Stimulated activated CD8-positive, alpha-beta memory T cell treated with anti-CD3 and anti-CD28 coated beads, Interleukin-4, amount 100 ng/mL, for 48 hours (primary cell): ENCODE results near the gene RUNX3.

ENCODE experiments used
- DNase-seq: peaks from one replicate; pipeline ENCODE4 v3.0.0-alpha.2; 2020

The RUNX3 gene

DNA sequence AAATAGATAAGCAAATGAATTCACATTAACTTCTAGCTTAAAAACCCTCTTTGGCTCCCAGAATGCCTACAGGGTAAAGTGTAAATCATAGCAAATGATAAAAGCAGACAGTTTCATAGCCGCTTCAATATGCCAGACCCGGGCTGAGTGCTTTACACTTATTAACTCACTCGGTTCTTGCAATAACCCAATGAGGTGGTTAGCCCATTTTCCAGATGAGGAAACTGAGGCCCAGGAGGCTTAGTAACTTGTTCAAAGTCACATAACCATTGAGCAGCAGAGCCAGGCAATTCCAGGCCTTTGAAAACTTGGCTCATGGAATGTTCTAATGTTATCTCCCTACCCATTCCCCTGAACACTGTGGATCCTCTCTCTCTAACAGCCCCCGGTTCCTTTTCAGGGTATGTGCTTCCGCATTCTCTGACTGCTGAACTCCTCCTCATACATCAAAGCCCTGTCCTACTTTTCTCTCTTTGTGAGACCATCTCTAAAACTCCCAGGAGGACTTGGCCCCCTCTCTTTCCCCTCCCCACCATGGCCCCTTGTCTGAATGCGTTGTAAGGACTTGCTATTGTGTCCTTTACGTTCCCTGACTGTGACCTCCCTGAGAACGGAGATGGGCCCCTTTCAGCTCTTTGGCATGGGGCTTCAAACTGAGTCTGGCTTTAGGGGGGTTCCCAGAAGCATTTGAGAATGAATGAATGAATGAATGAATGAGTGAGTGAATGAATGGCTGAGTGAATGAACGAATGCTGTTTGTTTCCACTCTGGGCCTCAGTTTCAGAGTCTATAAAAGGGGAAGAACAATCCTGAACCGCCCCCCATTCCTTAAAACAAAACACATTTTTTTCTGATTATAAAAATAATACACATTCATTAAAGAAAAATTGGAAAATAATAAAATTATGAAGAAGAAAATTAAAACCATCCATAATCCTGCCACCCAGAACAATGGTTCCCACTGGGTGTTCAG lies 15.6 kb upstream of the RUNX3 start:
- DNase-seq, result no peak

DNA sequence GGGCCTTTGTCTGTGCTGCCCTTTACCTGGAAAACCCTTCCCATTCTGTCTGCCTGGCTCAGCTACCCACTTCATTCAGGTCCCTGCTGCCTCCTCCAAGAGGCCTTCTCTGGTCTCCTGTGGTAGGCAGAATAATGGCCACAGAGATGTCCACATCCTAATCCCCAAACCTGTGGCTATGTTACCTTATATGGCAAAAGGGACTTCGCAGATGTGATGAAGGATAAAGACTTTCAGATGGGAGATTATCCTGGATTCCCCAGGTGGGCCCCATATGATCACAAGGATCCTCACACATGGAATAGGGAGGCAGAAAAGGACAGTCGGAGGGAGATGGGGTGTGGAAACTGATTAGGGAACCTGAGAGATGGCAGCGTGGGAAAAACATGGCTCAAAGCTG lies 14.2 kb upstream of the RUNX3 start:
- DNase-seq, result no peak

DNA sequence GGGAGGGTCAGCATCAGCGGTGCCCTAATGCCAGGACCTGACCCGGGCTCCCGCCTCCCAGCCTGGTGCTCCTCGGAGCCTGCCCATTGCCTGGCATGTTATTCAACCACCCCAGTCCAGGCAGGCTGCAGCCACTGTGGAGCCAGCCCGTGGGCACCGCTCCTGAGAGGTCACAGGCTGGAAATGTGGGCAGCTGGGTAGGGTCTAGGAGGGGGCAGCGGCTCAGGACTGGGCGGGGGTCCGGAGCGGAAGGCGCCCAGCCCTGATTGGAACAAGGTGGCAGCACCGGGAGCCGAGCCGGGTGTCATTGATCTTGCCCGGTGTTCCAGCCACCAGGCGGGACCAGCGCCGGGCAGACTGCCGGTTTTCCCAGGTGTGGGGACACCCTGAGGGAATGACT lies 12.7 kb upstream of the RUNX3 start:
- DNase-seq, result no peak

DNA sequence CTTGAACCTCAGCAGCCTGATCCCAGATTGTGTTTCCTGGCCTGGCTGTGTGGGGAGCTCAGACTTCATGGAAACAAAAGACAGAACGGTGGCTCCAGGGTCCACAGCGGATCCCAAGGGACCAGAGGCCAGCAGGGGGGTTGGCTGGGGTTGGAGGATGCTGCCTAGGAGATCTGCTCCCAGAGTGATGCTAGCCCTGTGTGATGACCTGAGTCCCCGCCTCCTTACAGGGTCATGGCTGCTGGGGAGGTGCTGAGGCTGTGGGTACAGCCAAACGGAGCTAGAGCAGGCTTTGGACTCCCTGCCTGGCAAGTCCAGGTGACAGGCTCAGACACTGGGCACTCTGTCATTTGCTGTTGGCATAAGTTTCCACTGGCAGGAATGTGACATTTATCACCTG lies 11.5 kb upstream of the RUNX3 start:
- DNase-seq, result no peak

DNA sequence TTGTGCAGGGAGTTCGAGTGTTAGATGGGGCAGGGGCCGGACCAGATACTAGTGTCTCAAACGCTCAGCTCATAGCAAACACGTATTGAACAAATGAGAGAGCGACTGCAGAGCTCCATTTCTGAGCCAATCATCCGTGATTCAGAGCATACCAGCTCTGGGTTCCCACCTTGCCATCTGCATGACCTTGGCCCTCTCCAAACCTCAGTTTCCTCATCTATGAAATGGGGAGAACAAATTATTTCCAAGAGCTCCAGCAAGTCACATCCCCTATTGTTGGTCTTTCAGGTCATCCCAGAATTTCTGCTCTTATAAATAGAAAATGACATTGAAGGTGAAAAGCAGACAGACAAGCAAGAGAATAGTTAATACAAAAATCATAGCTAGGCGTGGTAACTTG lies 10.2 kb upstream of the RUNX3 start:
- DNase-seq, result no peak

DNA sequence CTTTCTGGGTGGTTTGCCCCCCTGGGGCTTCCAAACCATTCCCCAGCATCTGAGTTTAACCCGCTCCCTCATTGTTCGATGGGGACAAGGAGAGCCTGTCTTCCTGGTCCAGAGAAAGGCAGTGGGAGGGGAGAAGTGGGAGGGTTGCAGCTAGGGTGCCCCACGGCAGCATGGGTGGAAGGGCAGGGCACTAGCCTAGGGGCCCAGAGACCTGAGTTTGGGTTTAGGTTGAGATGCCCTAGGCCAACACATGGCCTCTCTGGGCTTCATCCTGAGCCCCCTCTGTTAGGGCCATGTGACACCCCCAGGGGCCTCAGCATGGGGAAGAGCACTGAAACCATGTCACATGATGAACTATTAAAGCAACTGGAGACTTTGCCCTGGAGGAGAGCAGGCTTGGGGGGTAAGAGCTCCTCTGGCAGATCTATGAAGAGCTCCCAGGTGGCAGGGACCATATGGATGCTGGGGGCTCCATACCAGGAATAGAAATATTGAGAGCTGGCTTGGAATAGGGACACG lies 9.7 kb upstream of the RUNX3 start:
- DNase-seq, result no peak

DNA sequence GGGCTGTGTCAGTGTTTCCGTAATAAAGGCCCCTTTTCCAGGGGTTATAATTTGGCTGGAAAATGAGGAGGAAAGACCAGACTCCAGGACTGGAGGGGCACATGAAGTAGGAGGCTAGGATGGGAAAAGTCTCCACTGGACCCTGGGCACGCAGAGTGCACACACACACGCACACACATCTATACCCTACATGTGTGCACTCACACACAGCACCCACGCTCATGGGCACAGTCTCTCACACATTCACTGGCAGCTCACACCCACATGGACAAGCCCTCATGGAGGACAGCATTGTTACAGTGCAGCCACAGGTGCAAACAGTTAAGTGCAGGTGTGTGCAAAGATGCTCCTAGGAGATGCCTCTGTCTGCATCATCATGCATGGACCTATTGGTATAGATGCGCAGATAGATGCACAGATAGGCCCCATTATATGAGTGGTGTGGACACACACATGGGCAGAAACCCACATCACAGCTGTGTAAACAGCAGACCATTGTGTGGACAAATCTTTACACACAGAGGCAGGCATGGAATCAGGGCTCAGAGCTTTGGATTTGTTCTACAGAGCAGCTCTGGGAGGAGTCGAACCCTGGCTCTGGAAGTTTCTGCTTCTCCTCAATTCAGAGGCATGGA lies 9.1 kb upstream of the RUNX3 start:
- no peak for DNase-seq

DNA sequence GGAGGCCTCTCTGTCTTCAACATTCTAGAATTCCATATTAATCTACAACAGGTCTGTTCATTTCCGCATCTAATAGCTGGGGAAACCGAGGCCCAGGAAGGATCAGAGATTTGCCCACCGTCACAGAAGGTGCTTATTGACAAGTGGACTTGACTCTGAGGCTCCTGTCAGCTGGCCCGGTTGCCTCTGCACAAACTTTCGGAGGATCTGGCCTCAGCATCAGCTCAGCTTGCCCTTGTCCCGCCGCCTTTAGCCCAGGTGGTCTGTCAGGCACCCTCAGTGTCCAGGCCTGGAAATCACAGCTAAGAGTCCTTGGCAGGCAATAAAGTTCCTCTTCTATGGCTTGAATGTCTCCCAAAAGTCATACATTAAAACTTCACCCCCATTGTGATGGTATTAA lies 8.2 kb upstream of the RUNX3 start:
- DNase-seq, result no peak

DNA sequence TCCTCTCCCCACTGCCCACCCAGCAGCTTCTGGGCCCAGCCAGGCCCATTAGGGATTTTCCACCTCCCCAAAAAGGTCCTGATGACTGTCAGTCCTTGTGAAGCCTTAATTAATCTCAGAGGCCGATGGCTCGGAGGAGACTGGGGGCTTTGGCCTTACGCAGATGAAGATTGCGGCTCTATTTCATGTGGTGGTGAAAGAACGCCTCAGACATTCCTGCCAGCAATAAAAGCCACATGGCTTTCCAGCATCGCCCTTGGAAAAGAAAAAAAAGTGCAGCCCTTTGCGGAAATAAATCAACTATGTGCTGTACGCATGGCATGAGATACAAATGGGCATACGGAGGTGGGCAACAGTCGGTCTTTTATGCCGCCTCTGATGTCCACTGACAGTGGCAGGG lies 6.6 kb upstream of the RUNX3 start:
- no peak for DNase-seq

DNA sequence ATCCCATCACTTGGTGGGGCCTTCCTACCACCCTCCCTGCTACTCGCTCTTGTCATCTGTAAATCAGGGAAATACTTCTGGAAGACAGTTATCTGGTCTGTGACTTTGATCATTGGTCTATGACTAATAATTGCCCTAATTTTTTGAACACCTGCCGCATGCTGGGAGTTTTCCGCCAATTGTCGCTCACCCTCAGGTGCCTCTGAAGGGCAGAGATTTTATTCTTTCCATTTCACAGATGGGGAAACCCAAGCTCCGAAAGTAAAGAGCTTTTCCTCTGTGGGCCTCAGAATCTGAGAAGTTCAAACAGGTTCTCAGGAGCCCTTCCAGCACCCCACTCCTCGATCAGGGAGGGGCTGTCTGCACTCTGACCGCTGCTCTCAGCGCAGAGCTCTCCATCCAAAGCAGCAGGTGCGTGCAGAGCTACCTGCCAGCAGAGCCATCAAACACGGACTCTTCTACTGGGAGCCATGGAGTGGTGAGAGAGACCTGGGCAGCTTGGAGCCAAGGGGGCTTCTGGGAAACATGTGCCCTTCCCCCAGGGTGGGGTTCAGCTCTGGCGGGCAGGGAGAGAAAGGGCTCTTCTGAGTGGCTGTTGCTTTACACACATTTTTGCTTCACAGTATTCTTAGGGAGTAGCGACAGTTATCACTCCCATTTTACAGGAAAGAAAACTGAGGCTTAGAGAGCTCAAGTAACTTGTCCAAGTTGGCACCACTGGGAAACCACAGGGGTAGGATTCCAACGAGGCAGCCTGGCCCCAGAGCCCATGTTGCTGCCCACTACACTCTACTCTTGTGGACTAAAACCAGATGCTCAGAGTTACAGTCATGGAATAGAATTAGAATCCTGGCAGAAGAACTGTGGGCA lies 5.8 kb upstream of the RUNX3 start:
- no peak for DNase-seq

DNA sequence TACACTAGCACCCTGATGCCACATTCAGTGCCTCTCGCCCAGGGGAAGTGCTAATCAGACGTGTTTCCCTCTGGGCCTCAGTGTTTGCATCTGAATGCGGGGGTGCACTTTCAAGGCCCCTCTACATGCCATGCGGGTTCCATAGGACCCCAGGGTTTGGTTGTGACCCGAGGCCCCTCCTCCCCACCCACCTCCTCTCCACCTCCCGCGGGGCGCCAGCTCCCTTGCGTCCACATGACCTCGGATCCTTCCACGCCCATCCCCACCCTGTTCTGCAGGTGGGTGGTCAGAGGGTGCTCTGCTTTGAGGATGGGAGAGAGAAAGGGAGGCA lies 5.1 kb upstream of the RUNX3 start:
- DNase-seq, result no peak

DNA sequence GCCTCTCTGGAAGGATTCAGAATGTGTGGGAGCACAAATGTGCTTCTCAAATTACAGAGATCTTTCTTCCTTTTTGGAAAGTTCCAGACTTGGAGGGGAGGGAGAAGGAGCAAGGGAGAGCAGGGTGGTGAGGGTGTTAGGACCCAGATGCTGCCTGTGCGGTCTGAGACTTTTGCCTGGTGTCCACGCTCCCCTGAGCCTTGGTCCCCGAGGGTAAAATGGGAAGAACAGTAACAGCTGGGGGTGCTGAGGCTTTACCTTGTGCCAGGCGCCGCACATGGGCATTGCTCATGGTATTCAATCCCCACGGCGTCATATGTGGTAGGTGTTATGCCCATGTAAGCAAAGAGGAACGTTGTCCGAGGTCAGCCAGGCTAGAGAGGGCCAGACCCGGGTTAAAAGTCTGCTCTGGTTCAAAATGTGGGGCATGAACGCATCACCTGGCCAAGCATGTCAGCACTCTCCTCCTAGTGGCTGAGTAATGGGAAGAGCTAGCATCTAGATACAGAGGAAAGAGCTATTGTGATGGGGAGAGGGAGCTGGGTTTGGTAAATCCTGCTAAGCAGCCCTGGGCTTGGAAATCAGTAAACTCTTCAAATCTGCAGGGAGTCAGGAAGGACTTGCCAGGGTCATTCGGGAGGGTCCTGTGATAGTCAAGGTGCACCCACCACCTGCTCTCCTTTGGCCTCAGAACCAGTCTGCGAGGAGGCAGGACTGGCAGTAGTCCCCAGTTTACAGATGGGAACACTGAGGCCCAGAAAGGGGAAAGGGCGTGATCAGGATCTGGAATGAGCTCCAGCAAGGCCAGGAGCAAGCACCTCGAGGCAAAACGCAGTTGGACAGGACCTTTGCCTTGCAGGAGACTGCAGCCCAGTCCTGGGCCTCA lies 4.5 kb upstream of the RUNX3 start:
- DNase-seq, result no peak

DNA sequence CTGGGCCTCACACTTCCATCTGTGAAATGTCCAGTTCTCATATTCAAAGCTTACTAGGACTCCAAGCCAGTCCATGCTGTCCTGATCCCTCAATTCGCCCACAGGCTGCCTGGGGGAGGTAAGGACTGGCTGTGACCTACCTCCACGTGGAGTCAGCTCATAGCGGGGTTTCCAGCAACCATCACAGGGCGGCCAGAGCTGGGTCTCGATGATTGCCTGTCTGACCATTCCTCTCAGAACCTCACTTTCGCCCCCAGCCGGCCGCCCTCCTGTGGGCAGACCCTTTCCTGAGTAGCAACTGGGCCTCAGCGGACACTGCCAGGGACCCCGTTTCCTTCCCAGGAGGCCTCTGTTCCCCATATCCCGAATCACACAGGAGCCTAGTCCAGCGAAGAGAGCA lies 3.4 kb upstream of the RUNX3 start:
- DNase-seq, result no peak

DNA sequence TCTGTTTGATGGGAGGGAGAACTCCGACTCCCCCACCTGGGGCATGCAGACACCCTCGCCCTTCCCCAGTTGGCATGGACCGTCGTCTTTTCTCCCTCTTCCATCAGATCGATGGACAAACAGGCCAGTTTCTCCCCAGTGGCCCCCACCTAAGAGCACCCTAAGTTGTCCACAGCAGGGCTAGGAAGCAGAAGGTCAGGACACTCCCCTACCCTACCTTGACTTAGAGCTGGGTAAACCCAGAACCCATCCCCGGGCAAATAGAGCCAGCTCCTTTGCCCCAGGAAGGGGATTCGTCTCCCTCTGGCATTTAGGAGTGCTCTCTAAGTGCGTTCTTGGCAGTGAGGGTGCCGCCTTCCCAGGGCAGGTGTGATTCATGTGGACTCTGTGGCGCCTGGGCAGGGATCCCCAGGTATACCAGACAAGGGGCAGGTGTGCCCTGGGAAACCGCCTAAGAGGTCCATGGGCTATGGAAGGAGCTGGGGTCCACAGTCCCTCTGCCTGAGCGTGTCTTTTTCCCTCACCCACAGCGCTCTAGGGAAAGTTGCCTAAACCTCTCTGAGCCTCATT lies 2.7 kb upstream of the RUNX3 start:
- DNase-seq, result no peak

DNA sequence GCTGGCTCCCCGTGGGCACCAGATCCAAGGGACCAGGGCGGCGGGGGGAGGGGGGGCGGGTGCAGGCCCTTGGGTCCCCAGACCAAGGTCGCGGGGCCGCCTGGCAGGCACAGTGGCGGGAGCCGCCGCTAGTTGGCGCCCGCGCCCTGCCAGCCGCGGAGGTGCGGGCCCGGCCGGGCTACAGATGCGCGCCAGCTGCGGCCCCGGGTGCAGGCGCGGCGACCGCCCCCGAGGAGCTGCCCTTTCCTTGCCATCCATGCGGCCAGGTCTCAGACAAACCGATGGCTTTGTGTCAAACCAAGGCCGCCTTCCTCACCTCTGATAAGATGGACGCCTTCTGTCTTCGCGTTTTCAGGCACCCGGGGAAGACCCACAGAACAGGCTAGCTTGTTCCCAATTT lies 2.2 kb upstream of the RUNX3 start:
- DNase-seq, result peak; percentile 78

DNA sequence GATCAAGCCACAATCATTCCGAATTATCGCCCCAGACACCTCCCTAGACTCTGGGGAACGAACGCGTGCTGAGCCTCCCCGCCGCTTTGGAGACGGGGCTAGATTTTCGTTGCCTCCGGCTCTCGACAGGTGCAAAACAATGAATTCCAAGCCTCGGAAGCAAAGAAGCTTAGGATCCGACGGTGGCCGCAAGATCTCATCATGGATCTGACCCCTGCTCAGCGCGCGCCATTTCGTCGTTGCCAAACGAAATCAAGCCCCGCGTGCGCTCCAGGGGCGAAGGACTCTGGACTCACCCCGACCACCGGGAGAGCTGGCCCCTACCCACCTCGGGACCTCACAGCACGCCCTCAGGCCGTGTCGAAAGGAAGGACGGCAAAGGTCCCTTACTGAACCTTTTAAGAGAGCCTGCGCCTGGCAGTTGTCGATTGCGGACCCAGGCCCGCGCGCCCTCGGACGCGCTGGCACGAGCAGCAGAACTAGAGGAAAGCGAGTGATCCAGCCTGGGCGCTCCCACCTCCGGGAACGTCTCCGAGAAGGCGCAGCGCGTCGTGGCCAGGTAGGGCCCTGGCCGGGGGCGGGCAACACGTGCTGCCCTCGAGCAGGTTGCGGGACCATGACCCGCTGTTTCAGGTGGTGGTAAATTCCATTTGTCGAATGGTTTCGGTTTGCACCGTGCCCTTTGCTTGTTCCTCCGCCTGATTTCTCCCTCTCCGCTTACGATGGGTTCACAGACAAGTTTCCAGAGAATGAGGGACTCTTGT lies 1.6 kb upstream of the RUNX3 start:
- no peak for DNase-seq

DNA sequence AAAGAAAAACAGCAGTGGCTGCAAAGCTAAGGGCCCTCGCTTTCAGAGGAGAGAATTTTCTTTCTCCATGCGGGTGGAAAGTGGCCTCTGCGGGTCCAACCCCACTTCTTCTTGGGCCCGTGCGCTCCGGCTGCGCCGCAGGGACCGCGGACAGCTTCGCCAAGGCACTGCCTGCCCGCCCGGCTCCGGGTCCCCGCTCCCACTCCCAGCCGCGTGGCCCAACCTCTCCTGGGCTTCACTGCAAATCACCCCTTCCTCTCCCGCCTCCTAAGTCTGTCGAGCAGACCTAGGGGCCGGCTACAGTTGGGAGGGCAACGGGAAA lies 1.0 kb upstream of the RUNX3 start:
- no peak for DNase-seq

DNA sequence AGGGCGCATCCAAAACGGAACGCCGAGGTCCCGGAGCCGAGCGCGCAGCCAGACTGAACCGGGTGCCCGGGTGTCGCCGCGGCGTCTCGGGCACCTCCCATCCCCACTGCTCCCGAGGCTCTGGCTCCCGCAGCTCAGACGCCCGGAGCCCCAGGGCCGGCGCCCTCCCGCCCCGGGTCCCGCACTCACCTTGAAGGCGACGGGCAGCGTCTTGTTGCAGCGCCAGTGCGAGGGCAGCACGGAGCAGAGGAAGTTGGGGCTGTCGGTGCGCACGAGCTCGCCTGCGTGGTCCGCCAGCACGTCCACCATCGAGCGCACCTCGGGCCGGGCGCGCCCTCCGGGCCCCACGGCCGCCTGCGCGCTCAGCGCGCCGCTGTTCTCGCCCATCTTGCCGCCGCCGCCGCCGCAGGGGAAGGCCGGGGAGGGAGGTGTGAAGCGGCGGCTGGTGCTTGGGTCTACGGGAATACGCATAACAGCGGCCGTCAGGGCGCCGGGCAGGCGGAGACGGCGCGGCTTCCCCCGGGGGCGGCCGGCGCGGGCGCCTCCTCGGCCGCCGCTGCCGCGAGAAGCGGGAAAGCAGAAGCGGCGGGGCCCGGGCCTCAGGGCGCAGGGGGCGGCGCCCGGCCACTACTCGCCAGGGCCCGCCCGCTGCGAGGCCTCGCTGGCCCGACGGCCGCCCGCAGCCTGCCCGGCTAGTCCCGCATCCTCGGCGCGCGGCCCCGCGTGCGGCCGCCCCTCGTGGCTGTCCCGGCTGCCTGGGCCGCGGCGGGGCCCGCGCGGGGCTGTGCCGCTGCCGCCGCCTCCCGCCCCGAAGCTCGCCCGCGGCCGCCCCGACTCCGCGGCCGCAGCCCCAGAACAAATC lies 447 bp downstream of the RUNX3 start:
- peak; percentile 63 for DNase-seq

DNA sequence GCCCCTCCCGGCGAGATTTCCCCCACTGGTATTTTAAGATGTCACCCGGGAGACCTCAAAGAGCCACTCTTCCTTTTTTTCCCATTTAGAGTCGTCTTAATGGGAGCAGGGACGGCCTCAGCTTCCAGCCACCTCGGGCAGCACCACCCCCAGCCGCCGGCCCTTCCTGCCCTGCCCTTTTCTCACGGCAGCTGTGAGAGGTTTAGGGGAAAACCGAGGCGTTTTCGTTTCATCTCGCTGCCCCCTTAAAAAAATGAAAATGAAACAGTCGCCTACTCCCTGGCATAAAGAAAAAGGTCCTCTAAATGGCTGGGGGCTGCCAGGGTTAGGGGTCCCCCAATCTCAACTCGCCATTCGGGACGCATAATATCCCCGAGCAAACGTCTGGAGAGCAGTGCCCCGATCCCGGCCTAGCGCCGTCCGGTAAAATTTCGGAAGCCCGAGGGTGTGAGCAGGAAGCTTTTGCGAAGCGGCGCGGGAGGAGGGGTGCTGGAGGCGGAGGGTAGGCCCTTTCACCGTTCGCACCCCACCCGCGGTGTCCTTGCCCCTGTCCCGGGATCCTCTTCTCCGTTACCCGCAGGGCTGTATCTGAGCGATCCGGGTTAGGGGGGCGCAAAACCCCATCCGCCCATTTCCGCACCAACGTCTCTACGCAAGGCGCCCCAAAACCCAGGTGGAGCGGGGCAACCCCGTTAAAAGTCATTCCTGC lies 1.2 kb downstream of the RUNX3 start:
- peak; percentile 73 for DNase-seq
